H1 (cell line): ENCODE measurements around the gene PLXNB3. TPM values are rescaled to one million over a fixed set of nuclear protein-coding genes. Genes with fewer than 3 reads are reported as not detected.

Experiments
- ASH2L ChIP-seq: fragments of 200-600, 300-600 bp; sonication (generic); IDR thresholded peaks from one replicate; pipeline ENCODE4 v1.7.1; 2017; ENCODE audit warnings: low read length
- BACH1 ChIP-seq: IDR thresholded peaks from 2 replicates; pipeline ENCODE4 v1.6.1; 2012; ENCODE audit warnings: low read length, improper control_type of control experiment
- CHD2 ChIP-seq: IDR thresholded peaks from 2 replicates; pipeline ENCODE4 v1.6.1; 2012; ENCODE audit warnings: low read length, improper control_type of control experiment
- CHD7 ChIP-seq: fragments of 300-600 bp; sonication (generic); IDR thresholded peaks from 2 replicates; pipeline ENCODE4 v1.7.1; 2012; ENCODE audit warnings: low read length, moderate library complexity, mild to moderate bottlenecking, inconsistent platforms; ENCODE audit not compliant: insufficient replicate concordance
- CTBP2 ChIP-seq: IDR thresholded peaks from 2 replicates; pipeline ENCODE4 v1.7.0; 2011; ENCODE audit warnings: borderline replicate concordance, mild to moderate bottlenecking, moderate library complexity, mixed read lengths, low read length; ENCODE audit not compliant: insufficient read depth, insufficient read length
- HDAC6 ChIP-seq: IDR thresholded peaks from one replicate; pipeline ENCODE4 v1.7.1; 2012; ENCODE audit warnings: low read depth, mild to moderate bottlenecking, inconsistent platforms, low read length, moderate library complexity
- KDM4A ChIP-seq: IDR thresholded peaks from one replicate; pipeline ENCODE4 v1.7.1; 2012; ENCODE audit warnings: low read depth, mild to moderate bottlenecking, moderate library complexity, low read length, inconsistent platforms; ENCODE audit not compliant: severe bottlenecking
- KDM5A ChIP-seq: fragments of 200-600 bp; IDR thresholded peaks from 2 replicates; pipeline ENCODE4 v1.7.1; 2012; ENCODE audit warnings: mild to moderate bottlenecking, low read length, inconsistent platforms, mixed read lengths
- POLR2A ChIP-seq, 2 experiments: IDR thresholded peaks; 1 replicate in 1 of 2; 2 replicates in 1 of 2; pipeline ENCODE4 v1.6.1; 2011; ENCODE audit warnings: low read depth in 2 of 2, low read length in 2 of 2, mild to moderate bottlenecking in 2 of 2; ENCODE audit errors: control extremely low read depth in 1 of 2
- POU5F1 ChIP-seq: IDR thresholded peaks from 2 replicates; pipeline ENCODE4 v1.6.1; 2011; ENCODE audit warnings: low read depth, mild to moderate bottlenecking, low read length, moderate library complexity
- RNF2 ChIP-seq: fragments of 200-900, 300-1000 bp; sonication (generic); IDR thresholded peaks from 2 replicates; pipeline ENCODE4 v1.7.1; 2016; ENCODE audit warnings: borderline replicate concordance, low read depth, mild to moderate bottlenecking, antibody characterized with exemption, low read length; ENCODE audit not compliant: poor library complexity, severe bottlenecking; ENCODE audit errors: missing control alignments
- SIX5 ChIP-seq: IDR thresholded peaks from 2 replicates; pipeline ENCODE4 v1.6.1; 2011; ENCODE audit warnings: mild to moderate bottlenecking, low read depth, low read length
- TCF12 ChIP-seq: IDR thresholded peaks from 2 replicates; pipeline ENCODE4 v1.6.1; 2011; ENCODE audit warnings: low read depth, mild to moderate bottlenecking, low read length
- polyA plus RNA-seq, 7 experiments: library from polyadenylated mRNA; depleted of rRNA in 3 of 7; stranded (reverse) in 5 of 7; unstranded in 2 of 7; fragments of >200 nt in 5 of 7; fragments of 200-250 nt in 2 of 7; gene quantifications; 1 replicate in 5 of 7; 2 replicates in 1 of 7; 4 replicates in 1 of 7; pipeline versions ENCODE4 v1.2.1 to v1.2.3, GENCODE V29; 2011 to 2013; ENCODE audit warnings: missing spikeins in 2 of 7, mixed read lengths in 2 of 7
- total RNA-seq: library from RNA; stranded (reverse); fragmentation: NEBNext Ultra II Directional; extraction: Animal tissue kit (Norgen Biotek cat#: 25700); gene quantifications from 2 replicates; pipeline ENCODE4 v1.2.1, GENCODE V29; 2021

PLXNB3 gene
- total and polyA plus RNA-seq, 2 of the 8 experiments (the other 6 are each of a cell fraction or from before 2014, with no cell fraction given): 1.2 to 2.7 TPM

DNA sequence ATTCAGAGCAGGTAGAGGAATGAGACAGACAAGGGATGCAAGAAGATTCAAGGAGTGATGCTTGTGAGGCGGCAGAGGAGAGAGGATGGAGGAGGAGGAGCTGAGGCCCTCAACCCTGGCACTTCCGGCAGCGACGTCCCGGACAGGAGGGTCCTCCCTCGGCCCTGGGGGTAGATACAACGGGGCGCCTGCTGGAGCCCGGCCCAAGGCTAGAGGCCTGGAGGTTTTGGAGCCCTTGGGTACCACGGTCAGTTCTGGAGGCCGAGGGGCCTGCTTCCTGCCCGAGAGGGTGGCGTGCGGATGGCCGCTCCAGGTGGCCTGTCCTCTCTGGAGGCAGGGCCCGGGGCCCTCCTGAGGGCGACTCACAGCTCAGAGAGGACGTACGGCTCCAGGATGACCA is 43.9 kb downstream of the PLXNB3 start (continued):
- TF ChIP-seq CHD7 (no peak), CTBP2 (no peak), CHD2 (no peak), BACH1 (no peak), TCF12 (no peak), KDM5A (no peak), HDAC6 (no peak), SIX5 (no peak), ASH2L (no peak), RNF2 (no peak), KDM4A (no peak), POLR2A (IDR thresholded peaks at IDR 0.05; ENCODE audit: control extremely low read depth in 1 of 2, low read depth in 2 of 2, low read length in 2 of 2) (no peak), POU5F1 (no peak)
